Liver (tissue), 9 donors: ENCODE results near the gene TOR4A. TPM values are rescaled to one million over a fixed set of nuclear protein-coding genes. Genes with fewer than 3 reads are reported as not detected.

Experiments
- DNase-seq: peaks from one replicate; pipeline ENCODE4 v3.0.0-alpha.2; 2017; ENCODE audit warnings: low spot score
- H3K27ac ChIP-seq, 2 donors: one replicate each; pipeline ENCODE4 v1.7.0; 2013; ENCODE audit warnings: inconsistent platforms in 2 of 2, low read length in 2 of 2, control low read depth in 1 of 2, low read depth in 1 of 2, mild to moderate bottlenecking in 1 of 2
- H3K27me3 ChIP-seq, 4 donors: one replicate each; pipeline versions ENCODE4 v1.6.1 to v1.7.0; 2013; ENCODE audit warnings: low read length in 3 of 4, inconsistent platforms in 1 of 4, mild to moderate bottlenecking in 1 of 4, moderate library complexity in 1 of 4; ENCODE audit not compliant: control insufficient read depth in 4 of 4, insufficient read depth in 4 of 4
- H3K36me3 ChIP-seq, 4 donors: one replicate each; pipeline versions ENCODE4 v1.6.1 to v1.7.0; 2013; ENCODE audit warnings: low read length in 3 of 4, mild to moderate bottlenecking in 3 of 4, low read depth in 1 of 4, moderate library complexity in 1 of 4; ENCODE audit not compliant: control insufficient read depth in 4 of 4, insufficient read depth in 3 of 4
- H3K4me1 ChIP-seq, 4 donors: one replicate each; pipeline versions ENCODE4 v1.6.1 to v1.7.0; 2013; ENCODE audit warnings: low read length in 3 of 4, mild to moderate bottlenecking in 3 of 4, moderate library complexity in 1 of 4; ENCODE audit not compliant: control insufficient read depth in 4 of 4, insufficient read depth in 4 of 4
- H3K4me3 ChIP-seq, 3 donors: one replicate each; pipeline versions ENCODE4 v1.6.1 to v1.7.0; 2013; ENCODE audit warnings: low read length in 3 of 3, control low read depth in 1 of 3, low read depth in 1 of 3, mild to moderate bottlenecking in 1 of 3
- H3K9ac ChIP-seq, 2 donors: one replicate each; pipeline ENCODE4 v1.7.0; 2013; ENCODE audit warnings: low read length in 2 of 2, mild to moderate bottlenecking in 2 of 2, moderate library complexity in 2 of 2, control low read depth in 1 of 2, low read depth in 1 of 2
- H3K9me3 ChIP-seq, 4 donors: one replicate each; pipeline versions ENCODE4 v1.6.1 to v1.7.0; 2013; ENCODE audit warnings: low read length in 3 of 4; ENCODE audit not compliant: control insufficient read depth in 4 of 4
- ATF3 ChIP-seq: IDR thresholded peaks from 2 replicates; pipeline ENCODE4 v1.6.1; 2016; ENCODE audit warnings: antibody characterized with exemption
- CTCF ChIP-seq: fragments of 150-350 bp; IDR thresholded peaks from 2 replicates; pipeline ENCODE4 v1.5.1; 2017; ENCODE audit warnings: improper control_type of control experiment, low read depth, low read length; ENCODE audit not compliant: missing input control
- FOXA1 ChIP-seq: IDR thresholded peaks from 2 replicates; pipeline ENCODE4 v1.6.1; 2016; ENCODE audit warnings: antibody characterized with exemption
- GABPA ChIP-seq, 2 donors: IDR thresholded peaks in 1 of 2; conservative IDR thresholded peaks in 1 of 2; 2 replicates each; pipeline ENCODE4 v1.6.1; 2016; ENCODE audit warnings: antibody characterized with exemption in 2 of 2, mild to moderate bottlenecking in 1 of 2, moderate library complexity in 1 of 2
- HNF4A ChIP-seq, 2 donors: conservative IDR thresholded peaks; 2 replicates each; pipeline ENCODE4 v1.6.1; 2016; ENCODE audit warnings: antibody characterized with exemption in 2 of 2, mild to moderate bottlenecking in 2 of 2
- JUND ChIP-seq, 2 donors: IDR thresholded peaks; 2 replicates each; pipeline ENCODE4 v1.6.1; 2016; ENCODE audit warnings: antibody characterized with exemption in 2 of 2
- MAX ChIP-seq: IDR thresholded peaks from 2 replicates; pipeline ENCODE4 v1.6.1; 2016; ENCODE audit warnings: antibody characterized with exemption
- RAD21 ChIP-seq, 2 donors: IDR thresholded peaks; 2 replicates each; pipeline ENCODE4 v1.6.1; 2016; ENCODE audit warnings: antibody characterized with exemption in 2 of 2, mild to moderate bottlenecking in 2 of 2
- RXRA ChIP-seq, 2 donors: IDR thresholded peaks; 2 replicates each; pipeline ENCODE4 v1.6.1; 2017 to 2018; ENCODE audit warnings: antibody characterized with exemption in 2 of 2, mild to moderate bottlenecking in 1 of 2
- ZBTB33 ChIP-seq: IDR thresholded peaks from 2 replicates; pipeline ENCODE4 v1.6.1; 2016; ENCODE audit warnings: antibody characterized with exemption
- WGBS: extraction: QIAGEN DNeasy Blood & Tissue Kit; methylation state at CpG from one replicate; pipeline ENCODE4 v1.1.7; 2013; 5-methylcytosine and 5-hydroxymethylcytosine counted together
- polyA plus RNA-seq, 2 donors: library from polyadenylated mRNA; stranded (reverse) in 1 of 2; unstranded in 1 of 2; fragments of 200-250 nt in 1 of 2; fragments of >200 nt in 1 of 2; fragmentation: Nextera tagmentation in 1 of 2; extraction: Ambion mirVana in 1 of 2; gene quantifications; one replicate each; pipeline versions ENCODE4 v1.2.1 to v1.2.3, GENCODE V29; 2013 to 2015
- total RNA-seq, 2 donors: library from RNA; depleted of rRNA; stranded (reverse); fragments of >200 nt; gene quantifications; one replicate each; pipeline ENCODE4 v1.2.3, GENCODE V29; 2014
- donor health status: healthy.
- donor health status: healthy.
- donor health status: healthy.
- donor health status: healthy.
- donor health status: healthy.

The TOR4A gene
- total and polyA plus RNA-seq, 4 donors = 0.35 to 5.1 (median 4.3) TPM

- TF ChIP-seq RAD21 (IDR thresholded peaks at IDR 0.05) (peak in 1 of 2 donors; percentile 39), ZBTB33 (no peak), MAX (no peak)
- no peaks in the 10 kb centered on the region for H3K9me3 ChIP-seq
- DNase-seq = peak; percentile 32
Measured at GRCh38 chr9:137319011-137319738, 41.6 kb downstream of the TOR4A start.

GRCh38 chr9:137319739-137320551 is 42.4 kb downstream of the TOR4A start:
- Histone ChIP-seq H3K4me3 (no peak overlapping the region), H3K4me1 (peaks cover 3 to 12% (median 6%) of the 10 kb centered on the region in 4 donors), H3K9ac (no peak overlapping the region), H3K9me3 (no peaks in the 10 kb centered on the region), H3K27ac (no peak overlapping the region), H3K36me3 (no peaks in the 10 kb centered on the region), H3K27me3 (no peaks in the 10 kb centered on the region)
- no peak for DNase-seq
- WGBS = 92% methylated on average over 22 of the region's 22 CpGs
- TF ChIP-seq CTCF (no peak), RXRA (IDR thresholded peaks at IDR 0.05) (no peak), GABPA (IDR thresholded peaks at IDR 0.05 in 1 of 2, conservative IDR thresholded peaks at IDR 0.05 in 1 of 2) (no peak), ATF3 (no peak), MAX (no peak), HNF4A (conservative IDR thresholded peaks at IDR 0.05) (no peak), JUND (IDR thresholded peaks at IDR 0.05) (no peak), FOXA1 (no peak)

More at GRCh38 chr9:137319011-137319738, 41.6 kb downstream of the TOR4A start:
- whole genome bisulfite sequencing = 89% methylated on average over 26 of the region's 26 CpGs
- no peaks in the 10 kb centered on the region for H3K36me3 ChIP-seq
- no peak overlapping the region for H3K27ac ChIP-seq
- H3K4me3 ChIP-seq = no peak overlapping the region
- H3K4me1 ChIP-seq = peaks cover 3 to 12% (median 6%) of the 10 kb centered on the region in 4 donors
- H3K27me3 ChIP-seq = no peaks in the 10 kb centered on the region
- no peak overlapping the region for H3K9ac ChIP-seq
